Measurements from ENCODE around the gene CEP41.

Gene CEP41

DNA sequence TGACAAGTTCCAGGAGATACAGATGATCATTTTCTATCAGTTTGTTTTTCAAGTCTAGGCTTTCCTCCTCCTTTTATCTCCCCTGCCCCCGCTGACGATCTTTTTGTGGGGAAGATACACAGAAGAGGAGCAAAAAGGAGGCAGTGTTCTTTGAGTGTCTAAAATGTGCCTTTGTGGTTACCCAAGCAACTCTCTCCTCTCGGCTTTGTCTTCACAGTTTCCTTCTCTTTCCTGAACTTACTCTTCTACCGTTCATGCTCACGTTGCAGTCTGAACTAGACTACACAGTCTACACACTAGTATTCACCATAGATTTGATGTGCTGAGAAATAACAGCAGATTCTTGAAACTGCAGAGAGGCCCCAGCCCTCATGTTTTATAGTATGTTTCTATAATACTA is 23.6 kb downstream of the CEP41 start:
- DNase-seq, result no peak

DNA sequence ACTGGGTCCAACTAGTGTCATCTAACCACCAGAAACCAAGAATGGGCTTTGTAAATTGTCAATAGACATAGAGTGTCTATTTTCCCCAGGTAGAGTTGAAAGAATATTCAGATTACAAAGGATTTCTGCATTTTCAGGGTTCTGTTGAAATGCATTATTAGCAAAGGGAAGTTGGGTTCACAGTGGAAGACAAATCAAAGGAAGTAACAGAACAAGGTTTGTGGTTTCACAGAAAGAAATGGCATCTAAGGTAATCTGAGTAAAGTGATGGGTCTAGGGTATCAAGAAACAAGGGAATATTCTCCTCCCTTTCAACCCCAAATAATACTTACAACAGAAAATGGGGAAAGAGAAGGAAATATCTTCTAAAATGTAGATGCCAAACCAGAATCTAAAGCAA is 25.8 kb downstream of the CEP41 start:
- DNase-seq, result no peak

DNA sequence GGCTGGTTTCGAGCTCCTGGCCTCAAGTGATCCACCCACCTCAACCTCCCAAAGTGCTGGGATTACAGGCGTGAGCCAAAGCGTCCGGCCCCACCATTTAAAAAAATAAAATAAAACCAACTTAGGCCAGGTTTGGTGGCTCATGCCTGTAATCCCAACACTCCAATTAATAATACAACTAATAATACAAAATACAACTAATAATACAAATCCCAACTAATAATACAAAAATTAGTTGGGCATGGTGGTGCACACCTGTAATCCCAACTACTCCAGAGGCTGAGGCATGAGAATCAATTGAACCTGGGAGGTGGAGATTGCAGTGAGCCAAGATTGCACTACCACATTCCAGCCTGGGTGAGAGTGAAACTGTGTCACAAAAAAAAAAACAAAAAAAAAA is 27.6 kb downstream of the CEP41 start:
- DNase-seq, result no peak

DNA sequence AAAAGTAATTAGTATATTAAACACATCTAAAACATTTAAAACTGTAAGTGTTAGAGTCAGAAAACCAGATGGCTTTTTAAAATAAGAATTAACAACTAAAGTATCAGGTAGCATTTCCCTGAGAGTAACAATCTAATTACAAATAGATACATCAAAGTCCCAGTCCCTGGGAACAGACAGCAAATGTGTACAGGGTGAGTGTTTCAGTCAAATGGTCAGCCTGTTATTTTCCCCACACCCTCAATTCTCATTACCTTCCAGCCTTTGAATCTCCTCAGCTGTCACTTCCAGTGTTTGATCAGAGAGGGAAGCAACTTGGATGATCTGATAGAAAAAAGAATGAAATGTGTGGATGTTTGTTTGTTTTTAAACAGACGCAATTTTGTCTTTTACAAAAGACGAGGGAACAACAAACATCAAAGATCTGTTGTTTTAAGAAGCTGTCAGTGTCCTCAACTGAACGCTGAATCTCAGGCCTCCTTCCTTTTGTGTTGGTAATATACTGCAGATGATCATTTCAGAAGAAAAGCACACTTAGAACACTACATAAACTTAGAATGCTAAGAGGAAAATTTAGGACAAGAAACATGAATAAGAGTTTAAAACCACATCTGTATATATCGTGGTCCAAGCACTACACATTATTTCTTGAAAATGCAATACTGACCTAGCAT is 29.8 kb downstream of the CEP41 start:
- DNase-seq, result no peak

DNA sequence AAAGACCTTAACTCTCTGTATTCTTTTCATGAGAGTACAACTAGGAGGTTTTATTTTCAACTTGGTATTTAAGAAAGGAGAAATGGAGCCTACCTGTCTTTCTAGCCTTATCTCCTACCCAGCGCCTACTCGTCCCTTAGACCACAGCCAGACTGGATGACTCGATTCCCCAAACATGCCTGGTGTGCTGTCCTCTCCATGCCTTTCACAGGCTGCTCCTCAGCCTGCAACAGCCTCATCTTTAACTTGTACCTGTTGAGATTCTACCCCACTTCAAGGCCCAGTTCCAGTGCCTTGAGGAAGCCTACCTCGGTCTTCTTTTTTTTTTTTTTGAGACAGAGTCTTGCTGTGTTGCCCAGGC is 31.1 kb downstream of the CEP41 start:
- DNase-seq, result peak; percentile 82

DNA sequence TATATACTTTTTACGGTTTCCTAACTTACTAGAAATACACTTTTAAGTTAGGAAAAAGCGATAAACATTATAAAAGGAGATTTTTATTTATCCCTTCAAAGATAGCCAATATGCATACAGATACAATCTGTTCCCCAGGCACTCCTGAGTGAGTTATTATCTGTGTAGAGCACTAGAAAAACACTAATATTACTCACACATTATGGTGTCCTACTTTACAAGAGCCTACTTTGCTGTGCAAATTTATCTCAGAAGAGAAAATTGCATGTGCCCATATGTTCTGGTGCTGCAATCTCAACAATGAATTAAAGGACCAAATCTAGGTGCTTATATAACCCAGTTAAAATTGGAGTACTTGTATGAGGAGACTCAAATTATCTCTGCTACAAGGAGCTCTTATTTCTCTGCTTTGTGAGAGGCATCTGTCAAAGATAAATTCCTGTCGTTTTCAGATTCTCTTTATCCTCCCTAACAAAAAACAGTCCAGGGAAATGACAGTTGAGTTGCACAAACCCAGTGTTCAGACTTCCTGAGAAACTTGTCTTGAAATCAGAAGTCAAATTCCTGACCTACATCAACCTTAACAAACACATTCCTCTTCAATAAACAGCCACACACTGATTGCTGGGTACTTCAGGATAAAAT is 31.6 kb downstream of the CEP41 start:
- DNase-seq, result no peak

DNA sequence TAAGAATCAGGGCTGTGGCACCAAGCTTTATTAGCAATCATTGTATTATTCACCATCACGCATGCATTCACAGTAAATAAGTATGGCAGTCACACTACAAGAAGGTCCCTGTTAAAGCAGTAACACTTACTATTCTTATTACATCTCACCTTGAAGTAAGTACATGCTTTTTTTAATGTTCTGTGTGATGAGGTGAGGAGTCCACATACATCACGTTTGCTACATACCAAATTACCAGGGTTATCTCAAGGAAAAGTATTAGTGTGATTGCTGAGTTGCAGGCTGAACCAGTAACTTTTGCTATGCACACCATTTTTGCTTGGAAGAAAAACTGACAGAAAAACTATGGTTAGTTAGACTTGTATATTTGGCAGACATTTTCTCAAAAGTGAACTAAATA is 35.8 kb downstream of the CEP41 start:
- no peak for DNase-seq

DNA sequence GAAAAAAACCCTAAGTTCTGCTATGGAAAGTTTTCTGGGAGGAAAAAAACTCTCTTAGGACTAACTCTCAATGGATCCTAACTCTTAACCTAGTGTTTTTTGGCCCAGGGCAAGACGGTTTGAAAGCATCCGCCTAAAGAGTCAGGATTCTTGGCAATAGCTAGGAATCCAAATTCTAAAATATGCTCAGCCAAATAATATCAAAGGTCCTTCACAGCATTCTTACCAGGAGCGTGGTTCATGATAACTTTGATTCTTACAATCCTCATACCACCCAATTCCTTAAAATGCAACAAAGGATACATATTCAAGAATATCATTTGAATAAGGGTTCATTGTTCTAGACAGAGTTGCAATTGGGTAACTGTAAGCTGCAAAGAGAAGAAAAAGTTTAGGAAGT is 39.2 kb downstream of the CEP41 start:
- DNase-seq, result no peak

DNA sequence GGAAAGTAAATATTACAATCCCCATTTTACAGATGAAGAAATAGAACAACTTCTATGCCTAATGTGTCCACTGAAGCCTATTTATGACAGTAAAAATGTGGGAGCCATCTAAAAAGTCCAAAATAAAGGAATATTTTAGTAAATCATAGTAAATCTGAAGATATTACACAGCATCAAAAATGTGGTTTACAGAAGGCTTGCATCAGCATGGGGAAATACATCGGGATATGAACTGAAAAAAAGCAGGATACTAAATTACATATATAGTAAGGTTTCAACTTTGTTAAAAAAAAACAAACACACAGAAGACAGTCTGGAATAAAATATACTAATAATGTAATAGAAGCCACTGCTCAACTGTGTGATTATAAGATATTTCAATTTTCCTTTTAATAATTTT is 39.7 kb downstream of the CEP41 start:
- DNase-seq, result no peak

DNA sequence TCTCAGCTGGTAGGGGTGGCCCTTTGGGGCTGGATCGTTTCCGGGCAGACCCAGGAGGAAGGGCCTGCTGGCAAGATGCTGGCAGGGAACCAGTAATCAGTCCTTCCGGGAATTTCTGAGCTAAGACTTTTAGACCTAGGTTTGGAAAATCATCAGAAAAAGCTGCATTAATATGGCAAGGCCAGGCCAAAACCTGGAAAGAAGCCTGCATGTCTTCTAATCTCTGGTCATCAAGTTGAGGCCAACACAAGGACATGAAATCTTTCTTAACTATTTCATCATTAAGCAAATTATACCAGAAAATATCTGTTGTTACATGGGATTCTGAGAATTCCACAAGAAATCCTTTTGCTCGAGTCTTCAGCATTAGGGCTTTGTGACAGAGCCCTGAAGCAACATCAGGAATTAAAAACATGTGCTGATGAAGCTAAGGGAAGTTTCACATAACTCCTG is 40.7 kb downstream of the CEP41 start:
- no peak for DNase-seq

DNA sequence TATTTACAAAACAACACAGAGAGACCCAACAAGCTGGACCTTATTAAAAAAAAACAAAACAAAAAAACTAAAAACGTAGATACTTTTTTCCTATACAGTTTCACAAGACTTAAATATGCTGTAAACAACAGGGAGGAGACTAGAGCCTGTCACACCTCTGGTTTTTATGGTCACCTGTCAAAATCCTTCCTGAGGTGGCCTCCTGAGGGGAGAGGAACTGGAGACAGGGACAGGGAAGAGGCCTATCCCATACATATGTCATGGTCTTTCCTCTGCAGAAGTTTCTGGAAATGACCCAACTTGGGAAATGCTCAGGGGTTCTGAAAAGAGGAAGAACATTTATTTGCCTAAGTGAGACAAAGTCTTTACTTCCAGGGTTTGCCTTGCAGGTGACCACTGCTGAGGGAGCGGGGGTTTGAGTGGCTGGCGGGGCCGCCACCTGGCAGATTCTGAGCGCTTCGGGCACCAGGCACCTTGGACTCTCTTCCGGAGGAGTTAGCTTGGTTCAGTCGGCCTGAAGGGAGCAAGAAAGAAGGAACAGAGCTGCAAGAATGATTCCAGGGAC is 42.2 kb downstream of the CEP41 start:
- DNase-seq, result no peak

DNA sequence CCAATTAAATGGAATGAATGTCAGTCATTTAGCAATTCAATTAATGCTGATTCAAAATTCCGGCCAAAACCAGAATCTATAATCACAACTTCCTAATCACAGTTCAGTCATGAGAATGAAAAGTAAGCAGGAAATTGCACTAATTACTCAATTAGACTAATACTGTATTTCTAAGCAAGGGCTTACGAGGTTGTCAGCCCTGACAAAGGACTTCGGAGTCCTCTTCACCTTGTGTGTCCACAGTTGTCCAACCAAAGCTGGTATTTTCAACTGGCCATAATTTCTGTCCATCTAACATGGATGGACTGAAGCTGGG is 43.1 kb downstream of the CEP41 start:
- no peak for DNase-seq

DNA sequence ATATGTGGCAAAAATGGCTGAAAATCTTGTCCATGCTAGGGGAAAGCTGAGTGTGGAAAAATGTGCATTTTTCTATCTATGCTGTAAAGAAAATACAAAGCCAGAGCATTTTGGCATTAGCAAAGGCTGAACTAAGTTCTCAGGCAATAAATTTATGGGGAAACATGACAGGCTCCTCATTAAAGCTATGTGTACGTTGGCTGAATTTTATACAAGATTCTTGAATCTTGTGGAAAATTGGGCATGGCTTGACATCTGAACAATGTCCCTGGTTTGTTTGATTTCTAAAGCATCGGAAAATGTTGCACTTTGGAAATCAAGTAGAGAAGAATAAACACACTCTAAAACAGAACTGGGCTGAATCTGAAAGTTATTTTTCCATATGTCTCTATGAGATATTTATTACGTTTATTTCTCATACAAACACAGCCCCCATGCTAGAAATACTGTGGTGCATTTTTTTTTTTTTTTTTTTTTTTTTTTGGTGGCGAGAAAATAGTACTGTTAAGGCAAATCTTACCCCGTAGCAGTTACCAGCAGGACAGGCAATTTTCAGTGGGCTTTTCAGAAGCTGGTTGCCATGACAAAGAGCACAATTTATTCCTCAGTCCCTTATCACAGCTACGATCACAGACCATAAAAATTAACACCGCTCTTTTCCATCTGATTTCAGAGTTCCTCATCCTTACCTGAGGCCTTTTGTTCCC is 43.6 kb downstream of the CEP41 start:
- DNase-seq, result no peak

DNA sequence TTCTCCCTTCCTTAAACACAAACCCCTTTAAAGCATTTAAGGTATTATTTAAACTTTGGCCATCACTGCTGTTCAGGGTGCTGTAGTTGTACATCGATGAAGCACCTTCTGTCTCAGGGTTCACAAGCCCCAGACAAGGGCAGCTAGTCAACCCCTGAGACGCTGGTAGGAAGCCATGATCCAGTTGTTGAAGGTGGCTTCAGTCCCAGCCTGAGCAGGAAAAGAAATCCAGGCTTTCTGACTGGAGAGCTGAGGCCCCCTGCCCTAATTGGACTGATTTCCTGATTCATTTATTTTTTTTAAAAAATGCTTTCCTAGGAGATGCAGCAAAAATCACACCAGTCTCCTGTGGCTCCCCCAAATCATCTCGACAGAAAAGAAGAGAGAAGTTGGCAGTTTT is 44.7 kb downstream of the CEP41 start:
- DNase-seq, result no peak

DNA sequence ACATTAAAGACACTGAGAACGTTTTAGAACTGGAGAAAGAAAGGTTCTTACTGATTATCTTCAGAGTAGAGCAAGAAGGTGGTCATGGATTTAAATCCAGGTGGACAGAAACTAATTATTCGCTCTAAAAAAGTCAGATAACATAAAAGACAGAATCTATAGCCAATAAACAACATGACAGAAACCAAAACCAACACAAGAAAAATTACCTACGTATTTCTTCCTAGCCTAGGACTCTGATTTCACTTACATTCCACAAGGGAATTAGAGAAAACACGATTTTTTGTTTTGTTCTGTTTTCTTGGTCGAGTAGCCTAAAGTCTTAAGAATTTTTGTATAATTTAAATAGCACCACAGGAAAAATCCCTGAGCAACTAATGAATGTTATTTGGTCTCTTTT is 45.4 kb downstream of the CEP41 start:
- no peak for DNase-seq

DNA sequence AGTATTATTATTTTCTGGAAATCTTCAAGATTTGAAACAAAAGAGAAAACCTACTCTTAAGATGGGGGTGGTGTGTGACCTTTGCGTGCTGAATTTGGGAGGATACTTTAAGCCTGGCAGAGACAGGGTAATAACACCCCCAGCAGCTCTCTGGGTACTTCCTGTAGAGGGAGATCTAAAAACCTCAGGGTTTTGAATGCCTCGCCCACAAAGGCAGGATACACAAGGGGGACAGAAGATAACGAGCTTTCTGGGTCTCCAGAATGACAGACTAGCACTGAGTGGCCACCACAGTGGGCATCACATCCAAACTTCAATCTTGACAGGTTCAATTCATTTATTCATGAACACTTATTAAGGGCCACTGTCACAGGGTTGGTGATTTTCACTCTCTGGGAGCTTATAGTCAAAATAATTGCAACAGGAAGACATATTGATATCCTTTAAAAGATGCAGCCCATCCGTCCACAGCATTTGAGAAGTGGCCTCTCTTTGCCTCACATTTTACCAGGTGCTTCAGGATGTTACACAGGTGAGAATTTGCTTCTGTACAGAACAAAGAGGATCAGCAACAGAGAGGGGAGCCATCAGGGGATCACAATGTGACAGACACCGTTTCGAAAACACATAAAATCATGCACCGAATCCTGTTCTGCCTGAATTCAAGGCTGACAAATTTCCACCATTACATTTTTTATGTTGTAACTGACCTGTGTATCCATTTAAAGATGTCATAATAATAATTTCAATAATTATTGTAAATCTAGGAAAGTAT is 46.2 kb downstream of the CEP41 start:
- no peak for DNase-seq

DNA sequence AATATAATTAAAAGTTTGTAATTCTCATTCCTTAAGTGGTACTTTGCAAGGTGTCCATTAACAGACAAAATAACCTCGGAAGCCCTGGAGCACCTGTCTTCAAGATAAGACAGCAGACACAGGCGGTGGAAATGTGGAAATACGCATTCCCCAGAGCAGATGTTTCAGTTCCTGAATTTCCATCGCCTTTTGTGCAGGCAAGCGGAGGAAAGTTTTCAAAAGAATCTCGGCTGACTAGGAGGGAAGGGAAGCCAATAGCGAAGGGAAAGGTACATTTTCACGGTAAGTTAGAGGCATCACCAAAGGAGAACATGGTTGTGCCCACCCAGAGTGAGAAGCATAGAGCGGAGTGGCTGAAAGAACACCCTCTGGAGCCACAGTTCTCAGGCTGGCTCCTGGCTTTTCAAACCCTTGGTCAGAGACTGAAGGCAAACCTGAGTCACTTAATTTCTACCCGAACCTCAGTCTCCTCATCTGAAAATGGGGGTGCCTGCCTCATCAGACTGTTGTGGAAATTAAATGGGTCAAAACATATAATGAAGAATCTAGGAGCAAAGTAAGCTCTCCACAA is 46.9 kb downstream of the CEP41 start:
- DNase-seq, result no peak

DNA sequence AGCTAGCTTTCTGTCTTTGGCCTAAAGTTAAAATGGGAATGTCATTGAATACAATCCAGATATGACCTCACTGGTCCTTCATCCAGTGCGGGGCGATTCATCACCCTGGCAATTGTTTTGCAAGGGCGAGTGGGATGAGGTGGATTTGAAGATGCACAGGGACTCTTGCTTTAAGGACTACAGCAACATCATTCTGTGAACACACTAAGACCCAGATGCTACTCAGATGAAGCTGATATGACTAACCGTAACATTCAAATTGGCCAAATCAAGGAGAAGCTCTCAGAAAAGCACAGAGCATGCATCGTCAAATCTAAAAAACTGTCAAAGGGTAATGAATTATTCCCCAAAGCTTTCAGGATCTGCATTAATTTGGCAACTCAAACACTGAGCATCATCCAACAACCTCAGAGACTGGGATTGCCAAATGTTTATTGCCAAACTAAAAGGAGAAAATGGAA is 47.7 kb downstream of the CEP41 start:
- no peak for DNase-seq

DNA sequence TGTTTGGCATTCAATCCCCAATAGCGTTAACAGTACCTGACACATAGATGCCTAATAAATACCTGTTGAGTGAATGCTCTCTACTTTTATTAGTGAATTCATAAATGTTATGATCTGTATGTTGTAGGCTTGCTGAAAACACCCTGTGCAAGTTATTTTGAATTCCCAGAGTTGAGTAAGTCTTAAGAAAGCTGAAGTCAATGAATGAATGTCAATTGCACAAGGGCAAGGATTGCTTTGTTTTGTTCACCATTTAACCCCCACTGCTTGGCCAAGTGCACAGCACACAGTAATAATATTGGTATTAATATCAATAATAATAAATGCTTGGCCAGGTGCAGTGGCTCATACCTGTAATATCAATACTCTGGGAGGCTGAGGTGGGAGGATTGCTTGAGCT is 50.3 kb downstream of the CEP41 start:
- DNase-seq, result no peak

DNA sequence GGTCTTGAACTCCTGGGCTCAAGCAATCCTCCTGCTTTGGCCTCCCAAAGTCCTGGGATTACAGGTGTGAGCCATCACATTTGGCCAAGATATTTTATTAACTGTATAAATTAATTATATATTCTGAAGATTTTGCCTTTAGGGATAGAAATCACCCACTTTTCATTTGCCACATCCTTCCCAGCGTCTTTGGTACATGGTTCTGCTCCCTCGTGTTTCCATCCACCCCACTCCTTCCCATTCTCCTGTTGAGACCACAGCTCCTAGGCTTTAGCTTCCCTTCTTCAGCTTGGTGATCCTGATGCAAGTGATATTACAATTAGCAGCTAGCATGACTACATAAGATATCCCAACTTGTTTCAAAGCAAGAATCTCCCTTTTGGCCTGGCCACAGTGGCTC is 52.1 kb downstream of the CEP41 start:
- no peak for DNase-seq

DNA sequence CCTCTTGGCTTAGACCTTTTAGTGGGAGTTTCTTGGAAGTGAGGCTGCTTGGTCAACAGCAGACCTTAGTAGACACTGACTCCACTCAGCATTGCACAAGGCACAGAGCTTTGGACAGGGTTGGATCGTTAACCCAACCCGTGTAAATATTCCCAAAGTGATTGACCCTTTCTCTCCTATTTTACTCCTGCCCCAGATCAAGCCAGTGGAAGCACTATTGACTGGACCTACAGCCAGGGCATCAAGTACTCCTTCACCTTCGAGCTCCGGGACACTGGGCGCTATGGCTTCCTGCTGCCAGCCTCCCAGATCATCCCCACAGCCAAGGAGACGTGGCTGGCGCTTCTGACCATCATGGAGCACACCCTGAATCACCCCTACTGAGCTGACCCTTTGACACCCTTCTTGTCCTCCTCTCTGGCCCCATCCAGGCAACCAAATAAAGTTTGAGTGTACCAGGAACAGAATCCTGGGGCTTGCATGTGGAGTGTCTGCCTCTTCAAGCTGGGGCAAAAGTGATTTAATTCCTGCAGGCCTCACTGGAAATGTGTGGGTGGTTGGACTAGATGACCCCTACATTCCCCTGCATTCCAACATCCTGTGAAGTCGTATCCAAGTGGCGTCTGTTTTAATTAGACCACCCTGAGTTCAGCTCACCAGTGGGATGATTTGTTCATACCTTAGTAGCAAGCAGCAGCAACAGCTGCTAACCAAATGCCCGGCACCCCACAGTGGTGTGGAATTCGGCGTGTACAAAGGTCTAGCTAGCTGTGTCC is 53.0 kb downstream of the CEP41 start:
- DNase-seq, result no peak

DNA sequence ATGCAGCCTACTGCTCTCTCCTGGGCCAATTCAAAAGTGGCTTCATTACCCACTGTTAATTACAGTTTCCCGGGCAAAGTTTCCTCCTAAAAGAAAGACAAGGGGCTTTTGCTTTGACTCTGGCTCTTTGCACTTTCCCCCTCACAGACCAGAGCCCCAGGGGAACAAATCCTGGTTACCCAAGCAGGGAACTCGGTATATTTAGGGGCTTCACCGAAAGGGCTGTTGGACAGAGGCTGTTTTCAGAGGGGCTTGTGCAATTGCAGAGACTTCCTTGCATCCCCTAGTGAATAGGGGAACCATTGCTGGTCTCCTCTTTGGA is 53.5 kb downstream of the CEP41 start:
- no peak for DNase-seq

All from islet precursor cell (in vitro differentiated cells).